ENCODE data around the gene FAM47C.
"Not testable (repeated sequence)": the region's sequence is repeated elsewhere in the genome, so short reads cannot be mapped to it uniquely, and the experiment has no call there.

DNA sequence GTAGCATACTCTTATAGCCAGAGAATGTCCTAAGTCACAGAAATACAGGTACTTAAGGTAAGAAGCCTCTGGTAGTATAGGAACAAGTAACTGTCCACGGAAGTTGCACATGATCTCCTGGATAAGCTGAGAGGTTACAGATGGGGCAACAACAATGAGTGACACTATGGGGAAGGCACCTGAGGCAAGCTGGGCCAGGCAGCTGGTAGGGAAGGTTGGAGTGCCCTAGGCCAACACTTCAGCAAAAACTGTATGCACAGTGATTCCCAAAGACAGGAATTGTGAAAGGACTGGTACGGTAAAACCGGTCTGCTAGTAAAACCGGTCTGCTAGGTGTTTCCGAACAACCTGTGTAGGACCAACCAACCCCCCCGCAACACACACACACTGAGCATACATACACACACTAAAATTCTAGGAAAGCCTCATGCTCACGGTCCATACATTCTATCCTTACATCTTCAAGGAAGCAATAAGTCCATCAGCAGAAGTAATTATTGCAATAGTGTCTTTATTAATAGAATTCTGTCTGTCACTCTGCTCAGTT is 28.6 kb downstream of the FAM47C start:
- not testable (repeated sequence) for TF ChIP-seq CTCF, POLR2A (IDR thresholded peaks at IDR 0.05)
